IPS-11a (cell line): ENCODE measurements around the gene OBSCN.

Experiments
- H3K4me3 ChIP-seq: one replicate; pipeline ENCODE4 v1.5.1; 2013; ENCODE audit warnings: low read depth, low read length, control low read depth

Gene OBSCN

GRCh38 chr1:228275430-228276173, 67.8 kb downstream of the OBSCN start:
- H3K4me3 ChIP-seq, result peak overlapping the region; percentile 53

DNA sequence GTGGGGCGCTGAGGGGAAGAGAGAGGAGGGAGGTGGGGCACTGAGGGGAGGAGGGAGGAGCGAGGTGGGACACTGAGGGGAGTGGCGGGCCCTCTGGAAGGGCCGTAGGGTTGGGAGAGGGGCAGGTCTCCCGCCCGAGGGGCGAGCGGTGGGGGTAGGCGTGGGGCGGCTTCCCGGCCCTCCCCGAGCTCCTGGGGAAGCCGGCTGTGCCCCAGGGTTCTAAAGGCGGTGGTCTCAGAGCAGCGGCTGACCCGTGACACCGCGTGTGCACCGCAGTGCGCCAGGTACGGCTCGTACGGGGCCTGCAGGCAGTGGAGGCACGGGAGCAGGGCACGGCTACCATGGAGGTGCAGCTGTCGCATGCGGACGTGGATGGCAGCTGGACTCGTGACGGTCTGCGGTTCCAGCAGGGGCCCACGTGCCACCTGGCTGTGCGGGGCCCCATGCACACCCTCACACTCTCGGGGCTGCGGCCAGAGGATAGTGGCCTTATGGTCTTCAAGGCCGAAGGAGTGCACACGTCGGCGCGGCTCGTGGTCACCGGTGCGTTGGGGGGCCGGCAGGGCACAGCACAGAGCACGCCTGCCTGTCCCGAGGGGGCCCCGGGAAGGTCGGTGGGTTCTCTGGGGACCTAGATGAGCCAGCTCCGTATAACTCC, 68.5 kb downstream of the OBSCN start:
- H3K4me3 ChIP-seq, result peak overlapping the region; percentile 35

- no peak overlapping the region for H3K4me3 ChIP-seq
Measured at GRCh38 chr1:228276901-228277490, 69.2 kb downstream of the OBSCN start.

GRCh38 chr1:228277491-228278431, 69.9 kb downstream of the OBSCN start:
- H3K4me3 ChIP-seq, result no peak overlapping the region

DNA sequence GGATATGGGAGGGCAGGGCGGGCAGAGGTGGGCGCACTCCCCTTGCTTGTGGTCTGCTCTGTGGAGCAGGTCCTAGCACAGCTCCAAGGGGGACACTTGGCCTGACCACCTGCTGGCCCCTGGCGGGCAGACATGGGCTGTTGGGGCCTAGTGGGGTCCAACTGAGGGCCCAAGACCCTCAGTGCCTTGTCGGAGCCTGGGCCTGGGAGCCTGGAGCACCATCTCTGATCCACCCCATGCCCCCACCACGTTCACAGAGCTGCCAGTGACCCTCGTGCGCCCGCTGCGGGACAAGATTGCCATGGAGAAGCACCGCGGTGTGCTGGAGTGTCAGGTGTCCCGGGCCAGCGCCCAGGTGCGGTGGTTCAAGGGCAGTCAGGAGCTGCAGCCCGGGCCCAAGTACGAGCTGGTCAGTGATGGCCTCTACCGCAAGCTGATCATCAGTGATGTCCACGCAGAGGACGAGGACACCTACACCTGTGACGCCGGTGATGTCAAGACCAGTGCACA, 70.6 kb downstream of the OBSCN start:
- no peak overlapping the region for H3K4me3 ChIP-seq

- no peak overlapping the region for H3K4me3 ChIP-seq
Measured at GRCh38 chr1:228279011-228279721, 71.3 kb downstream of the OBSCN start.

- H3K4me3 ChIP-seq, result no peak overlapping the region
Measured at GRCh38 chr1:228279722-228280105, 71.9 kb downstream of the OBSCN start.

DNA sequence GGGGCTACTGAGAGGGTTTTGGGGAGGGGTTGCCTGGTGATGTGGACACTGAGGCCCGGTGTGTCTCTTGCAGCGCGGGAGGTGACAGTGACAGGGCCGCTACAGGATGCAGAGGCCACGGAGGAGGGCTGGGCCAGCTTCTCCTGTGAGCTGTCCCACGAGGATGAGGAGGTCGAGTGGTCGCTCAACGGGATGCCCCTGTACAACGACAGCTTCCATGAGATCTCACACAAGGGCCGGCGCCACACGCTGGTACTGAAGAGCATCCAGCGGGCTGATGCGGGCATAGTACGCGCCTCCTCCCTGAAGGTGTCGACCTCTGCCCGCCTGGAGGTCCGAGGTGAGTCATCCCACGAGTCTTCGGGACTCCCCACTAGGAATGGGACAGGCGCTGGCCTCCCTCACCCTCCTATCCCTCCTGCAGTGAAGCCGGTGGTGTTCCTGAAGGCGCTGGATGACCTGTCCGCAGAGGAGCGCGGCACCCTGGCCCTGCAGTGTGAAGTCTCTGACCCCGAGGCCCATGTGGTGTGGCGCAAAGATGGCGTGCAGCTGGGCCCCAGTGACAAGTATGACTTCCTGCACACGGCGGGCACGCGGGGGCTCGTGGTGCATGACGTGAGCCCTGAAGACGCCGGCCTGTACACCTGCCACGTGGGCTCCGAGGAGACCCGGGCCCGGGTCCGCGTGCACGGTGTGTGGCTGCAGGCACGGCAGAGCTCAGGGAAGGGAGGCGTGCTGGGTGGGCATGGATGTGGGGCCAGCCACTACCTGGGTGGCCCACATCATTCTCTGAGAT, 72.5 kb downstream of the OBSCN start:
- no peak overlapping the region for H3K4me3 ChIP-seq

DNA sequence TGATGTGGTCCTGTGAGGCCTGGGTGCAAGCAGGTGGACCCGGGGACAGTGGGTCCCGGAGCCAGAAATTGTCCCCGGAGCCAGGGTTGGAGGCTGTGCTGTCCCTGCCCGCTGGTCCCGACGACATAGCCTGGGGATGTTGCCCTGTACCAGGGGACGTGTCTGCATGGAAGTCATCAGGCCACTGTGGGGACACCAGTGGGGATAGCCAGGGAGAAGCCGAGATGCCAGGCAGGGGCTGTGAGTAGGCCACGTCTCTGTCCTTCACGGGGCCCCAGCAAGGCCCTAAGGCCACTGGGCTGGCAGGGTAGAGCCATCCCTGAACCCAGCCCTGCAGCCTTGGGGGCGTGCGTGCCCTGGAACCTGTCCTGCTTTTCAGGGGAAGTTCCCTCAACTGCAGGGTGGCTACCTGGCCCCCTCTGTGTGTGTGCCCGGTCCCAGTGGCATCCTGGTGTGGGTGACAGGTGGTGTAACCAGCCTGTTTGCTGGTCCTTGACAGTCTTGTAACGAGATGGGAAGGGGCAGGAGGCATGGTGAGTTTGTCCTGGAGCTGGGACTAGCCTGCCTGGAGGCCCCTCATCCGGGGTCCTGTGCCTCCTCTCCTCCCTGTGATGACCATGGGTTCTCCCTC, 73.2 kb downstream of the OBSCN start:
- no peak overlapping the region for H3K4me3 ChIP-seq

- no peak overlapping the region for H3K4me3 ChIP-seq
Measured at GRCh38 chr1:228281631-228282328, 73.9 kb downstream of the OBSCN start.

- H3K4me3 ChIP-seq, result no peak overlapping the region
Measured at GRCh38 chr1:228282329-228283042, 74.6 kb downstream of the OBSCN start.

- H3K4me3 ChIP-seq, result no peak overlapping the region
Measured at GRCh38 chr1:228283043-228283371, 75.2 kb downstream of the OBSCN start.

DNA sequence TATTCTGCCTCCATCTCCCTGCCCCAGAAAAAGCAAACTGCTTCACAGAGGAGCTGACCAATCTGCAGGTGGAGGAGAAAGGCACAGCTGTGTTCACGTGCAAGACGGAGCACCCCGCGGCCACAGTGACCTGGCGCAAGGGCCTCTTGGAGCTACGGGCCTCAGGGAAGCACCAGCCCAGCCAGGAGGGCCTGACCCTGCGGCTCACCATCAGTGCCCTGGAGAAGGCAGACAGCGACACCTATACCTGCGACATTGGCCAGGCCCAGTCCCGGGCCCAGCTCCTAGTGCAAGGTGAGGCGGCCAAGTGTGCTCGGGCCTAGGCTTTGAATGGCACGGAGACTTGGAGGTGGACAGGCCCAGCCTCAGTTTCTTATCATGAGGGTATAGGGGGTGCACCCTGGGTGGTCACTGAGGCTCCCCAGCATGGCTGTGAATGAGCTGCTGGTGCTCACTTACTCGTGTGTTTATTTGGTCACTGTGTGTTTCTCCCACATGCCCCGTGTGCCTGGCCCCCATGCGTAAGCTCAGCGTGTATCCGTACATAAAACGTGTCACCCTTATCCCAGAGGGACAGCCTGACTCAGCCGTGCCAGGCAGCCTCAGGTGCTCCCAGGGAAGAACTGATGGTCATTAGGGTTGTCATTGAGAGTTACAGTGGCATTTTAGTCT, 75.8 kb downstream of the OBSCN start:
- H3K4me3 ChIP-seq, result no peak overlapping the region

- H3K4me3 ChIP-seq, result no peak overlapping the region
Measured at GRCh38 chr1:228284148-228284495, 76.3 kb downstream of the OBSCN start.

GRCh38 chr1:228284521-228284920, 76.7 kb downstream of the OBSCN start:
- H3K4me3 ChIP-seq, result no peak overlapping the region

DNA sequence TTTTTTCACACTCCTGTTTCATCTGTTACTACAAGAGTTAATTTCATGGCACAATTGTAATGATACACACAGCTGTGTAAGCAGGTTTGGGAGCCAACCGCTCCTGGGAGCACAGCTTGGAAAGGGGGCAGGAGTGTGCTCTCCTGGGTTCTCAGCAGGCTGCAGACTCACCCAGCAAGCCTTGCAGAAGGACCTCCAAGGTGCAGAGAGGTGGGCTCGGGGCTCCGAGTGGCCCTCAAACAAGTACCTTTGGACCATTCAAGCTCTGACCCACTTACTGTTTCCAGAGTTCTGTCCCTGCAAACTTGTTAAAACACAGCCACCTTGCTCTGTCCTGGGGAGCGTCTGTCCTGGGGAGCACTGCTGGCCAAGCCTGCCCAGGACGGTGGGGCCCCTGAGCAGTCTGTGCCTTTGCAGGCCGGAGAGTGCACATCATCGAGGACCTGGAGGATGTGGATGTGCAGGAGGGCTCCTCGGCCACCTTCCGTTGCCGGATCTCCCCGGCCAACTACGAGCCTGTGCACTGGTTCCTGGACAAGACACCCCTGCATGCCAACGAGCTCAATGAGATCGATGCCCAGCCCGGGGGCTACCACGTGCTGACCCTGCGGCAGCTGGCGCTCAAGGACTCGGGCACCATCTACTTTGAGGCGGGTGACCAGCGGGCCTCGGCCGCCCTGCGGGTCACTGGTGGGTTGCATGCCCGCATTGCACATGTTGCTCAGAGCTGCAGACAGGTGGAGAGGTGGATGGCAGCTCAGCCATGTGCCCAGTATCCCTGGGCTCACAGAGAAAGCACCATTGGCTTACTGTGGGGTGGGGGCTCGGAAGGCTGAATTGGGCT, 78.0 kb downstream of the OBSCN start:
- H3K4me3 ChIP-seq, result no peak overlapping the region
